ENCODE measurements around the gene GPR33. TPM values are rescaled to one million over a fixed set of nuclear protein-coding genes. Genes with fewer than 3 reads are reported as not detected.

GPR33 gene
- total RNA-seq, 1 experiment from 2014 or later = not detected

DNA sequence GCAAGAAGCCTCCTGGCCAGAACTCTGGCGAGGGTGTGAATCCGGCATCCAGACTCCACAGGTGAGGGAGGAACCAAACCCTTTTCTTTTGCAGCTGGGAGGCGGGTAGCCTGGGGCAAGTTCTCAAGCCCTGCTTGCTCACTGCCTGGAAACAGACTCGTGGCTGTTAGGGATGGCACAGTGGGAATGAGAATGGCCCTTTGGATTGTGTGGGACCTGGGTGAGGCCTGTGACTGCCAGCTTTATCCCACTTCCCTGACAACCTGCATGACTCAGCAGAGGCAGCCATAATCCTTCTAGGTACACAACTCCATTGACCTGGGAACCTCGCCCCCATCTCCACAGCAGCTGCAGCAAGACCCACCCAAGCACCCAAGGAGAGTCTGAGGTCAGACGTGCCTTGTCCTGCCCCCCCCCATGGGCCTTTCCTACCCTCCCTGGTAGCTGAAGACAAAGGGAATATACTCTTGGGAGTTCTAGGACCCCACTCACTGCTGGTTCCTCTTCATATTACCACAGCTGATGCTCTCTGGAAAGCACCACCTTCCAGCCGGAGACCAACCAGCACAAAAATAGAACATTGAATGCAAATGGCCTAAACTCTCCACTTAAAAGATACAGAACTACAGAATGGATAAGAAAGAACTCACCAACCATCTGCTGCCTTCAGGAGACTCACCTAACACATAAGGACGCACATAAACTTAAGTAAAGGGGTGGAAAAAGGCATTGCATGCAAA lies 5.1 kb upstream of the GPR33 start:
- Histone ChIP-seq H3K4me1 (ENCODE audit: control insufficient read depth in 1 of 2, insufficient read depth in 2 of 2, low read length in 2 of 2) (peaks cover 0 to 5% of the 10 kb centered on the region in 2 experiments; a peak in 1 of 4 replicates), H3K9me2 (ENCODE audit: insufficient read depth) (no peaks in the 10 kb centered on the region), H3K4me3 (replicated peaks in 1 of 2; ENCODE audit: low read depth in 1 of 2, low read length in 2 of 2) (no peak overlapping the region), H2AFZ (ENCODE audit: low read depth, low read length, poor library complexity, severe bottlenecking) (no peak overlapping the region), H3K36me3 (ENCODE audit: control insufficient read depth in 1 of 2, insufficient read depth in 2 of 2, low read length in 2 of 2) (no peaks in the 10 kb centered on the region), H4K20me1 (ENCODE audit: insufficient read depth) (no peaks in the 10 kb centered on the region), H3K27ac (ENCODE audit: low read depth, low read length) (no peak overlapping the region), H3K9ac (ENCODE audit: low read length) (no peak overlapping the region), H3K4me2 (ENCODE audit: low read length) (no peak overlapping the region), H3K27me3 (ENCODE audit: insufficient read depth, low read length) (no peaks in the 10 kb centered on the region), H3K79me2 (ENCODE audit: insufficient read depth, low read length) (no peaks in the 10 kb centered on the region), H3K9me3 (ENCODE audit: control insufficient read depth in 1 of 2, insufficient read depth in 1 of 2, low read depth in 1 of 2, low read length in 2 of 2) (no peaks in the 10 kb centered on the region)
- POLR2A ChIA-PET = no interaction called here
- TF ChIP-seq SRF (IDR thresholded peaks at IDR 0.05; ENCODE audit: low read depth) = no peak
- no peak for TF ChIP-seq FOSL1 (IDR thresholded peaks at IDR 0.05; ENCODE audit: low read depth)
- no peak for TF ChIP-seq CBX3 (IDR thresholded peaks at IDR 0.05; ENCODE audit: low read depth)
- no peak for TF ChIP-seq SP1 (IDR thresholded peaks at IDR 0.05; ENCODE audit: low read depth)
- TF ChIP-seq, protein P1, sequence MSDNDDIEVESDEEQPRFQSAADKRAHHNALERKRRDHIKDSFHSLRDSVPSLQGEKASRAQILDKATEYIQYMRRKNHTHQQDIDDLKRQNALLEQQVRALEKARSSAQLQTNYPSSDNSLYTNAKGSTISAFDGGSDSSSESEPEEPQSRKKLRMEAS (IDR thresholded peaks at IDR 0.05) = no peak
- TF ChIP-seq RAD21 (IDR thresholded peaks at IDR 0.05; ENCODE audit: low read depth) = no peak
- no peak for TF ChIP-seq ATF3 (IDR thresholded peaks at IDR 0.05)
- no peak for TF ChIP-seq POLR2A (IDR thresholded peaks at IDR 0.05; ENCODE audit: borderline replicate concordance, extremely low read depth, insufficient read depth, insufficient read length)
- TF ChIP-seq, protein P2, sequence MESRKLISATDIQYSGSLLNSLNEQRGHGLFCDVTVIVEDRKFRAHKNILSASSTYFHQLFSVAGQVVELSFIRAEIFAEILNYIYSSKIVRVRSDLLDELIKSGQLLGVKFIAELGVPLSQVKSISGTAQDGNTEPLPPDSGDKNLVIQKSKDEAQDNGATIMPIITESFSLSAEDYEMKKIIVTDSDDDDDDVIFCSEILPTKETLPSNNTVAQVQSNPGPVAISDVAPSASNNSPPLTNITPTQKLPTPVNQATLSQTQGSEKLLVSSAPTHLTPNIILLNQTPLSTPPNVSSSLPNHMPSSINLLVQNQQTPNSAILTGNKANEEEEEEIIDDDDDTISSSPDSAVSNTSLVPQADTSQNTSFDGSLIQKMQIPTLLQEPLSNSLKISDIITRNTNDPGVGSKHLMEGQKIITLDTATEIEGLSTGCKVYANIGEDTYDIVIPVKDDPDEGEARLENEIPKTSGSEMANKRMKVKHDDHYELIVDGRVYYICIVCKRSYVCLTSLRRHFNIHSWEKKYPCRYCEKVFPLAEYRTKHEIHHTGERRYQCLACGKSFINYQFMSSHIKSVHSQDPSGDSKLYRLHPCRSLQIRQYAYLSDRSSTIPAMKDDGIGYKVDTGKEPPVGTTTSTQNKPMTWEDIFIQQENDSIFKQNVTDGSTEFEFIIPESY (IDR thresholded peaks at IDR 0.05; ENCODE audit: extremely low read depth, insufficient replicate concordance, low read length) = no peak
- no peak for TF ChIP-seq POLR2AphosphoS5 (IDR thresholded peaks at IDR 0.05; ENCODE audit: low read depth, low read length)
- no peak for TF ChIP-seq ZNF274 (IDR thresholded peaks at IDR 0.05; ENCODE audit: low read depth, low read length)
- TF ChIP-seq ELF1 (IDR thresholded peaks at IDR 0.05; ENCODE audit: borderline replicate concordance, low read depth) = no peak
- TF ChIP-seq JUND (IDR thresholded peaks at IDR 0.05) = no peak
- TF ChIP-seq REST (IDR thresholded peaks at IDR 0.05; ENCODE audit: low read depth) = no peak
- TF ChIP-seq YY1 (IDR thresholded peaks at IDR 0.05; ENCODE audit: extremely low read depth, insufficient replicate concordance, low read depth, low read length) = no peak
- TF ChIP-seq ZFX (IDR thresholded peaks at IDR 0.05) = no peak
- TF ChIP-seq CEBPB (IDR thresholded peaks at IDR 0.05; ENCODE audit: low read depth) = no peak
- CTCF ChIA-PET = no interaction called here
- ATAC-seq = no peak; the same call in 1 of the 2 replicates
- intact Hi-C loops (cut with micrococcal nuclease) = no loop called here
- RAD21 ChIA-PET (ENCODE audit: low non-redundant PET in 1 of 2, low total read pairs in 2 of 2, uncharacterized antibody in 2 of 2, unreplicated experiment in 2 of 2) = interaction anchor here in 1 of 2 experiments (0.6 kb wide), 1 partner anchor 208 kb away, joined by 3 read pairs; no protein-coding TSS in a partner anchor
- no peak for DNase-seq (ENCODE audit: low read depth, low spot score)
- no TSS peak for BruUV-seq (replicated peaks)
